ENCODE data around the gene RASSF5. TPM values are rescaled to one million over a fixed set of nuclear protein-coding genes. Genes with fewer than 3 reads are reported as not detected.

The RASSF5 gene
- total RNA-seq, 1 experiment from 2014 or later, result 2.1 TPM

- no peak for TF ChIP-seq ARID4B (CRISPR knock-in tag; IDR thresholded peaks at IDR 0.05; ENCODE audit: borderline replicate concordance)
- no peak for TF ChIP-seq GTF2I (CRISPR knock-in tag; conservative IDR thresholded peaks at IDR 0.05)
- TF ChIP-seq ZNF263 (CRISPR knock-in tag; IDR thresholded peaks at IDR 0.05; ENCODE audit: low read depth), result no peak
- no peak for TF ChIP-seq IRF2 (CRISPR knock-in tag; IDR thresholded peaks at IDR 0.05; ENCODE audit: borderline replicate concordance, low read depth)
- no peak for TF ChIP-seq JAZF1 (CRISPR knock-in tag; IDR thresholded peaks at IDR 0.05)
- TF ChIP-seq STAT6 (CRISPR knock-in tag; conservative IDR thresholded peaks at IDR 0.05; ENCODE audit: low read depth), result no peak
- TF ChIP-seq ZMAT4 (CRISPR knock-in tag; IDR thresholded peaks at IDR 0.05), result no peak
- no peak for TF ChIP-seq MLX (CRISPR knock-in tag; IDR thresholded peaks at IDR 0.05)
- TF ChIP-seq CREM (CRISPR knock-in tag; IDR thresholded peaks at IDR 0.05), result no peak
- TF ChIP-seq ZNF232 (CRISPR knock-in tag; IDR thresholded peaks at IDR 0.05), result no peak
- no peak for TF ChIP-seq PRDM15 (CRISPR knock-in tag; IDR thresholded peaks at IDR 0.05)
- TF ChIP-seq FOXJ3 (CRISPR knock-in tag; IDR thresholded peaks at IDR 0.05; ENCODE audit: borderline replicate concordance), result no peak
- TF ChIP-seq RELA (CRISPR knock-in tag; IDR thresholded peaks at IDR 0.05; ENCODE audit: borderline replicate concordance), result no peak
Observed at GRCh38 chr1:206511362-206512057, 4.2 kb downstream of the RASSF5 start (continued).

All from WTC11 (cell line).